K562 (cell line): Measurements from ENCODE around the gene DIAPH3.

ENCODE experiments used
- POLR2A ChIP-seq: fragments of 450-650 bp; conservative IDR thresholded peaks from 2 replicates; pipeline ENCODE4 v1.6.1; 2016
- TF ChIP-seq, protein P1 (sequence below), 3 experiments: IDR thresholded peaks in 2 of 3; conservative IDR thresholded peaks in 1 of 3; 2 replicates each; pipeline ENCODE4 v1.5.1; 2011 to 2012; ENCODE audit warnings: low read length in 3 of 3, mild to moderate bottlenecking in 3 of 3, control low read depth in 2 of 3, improper control_type of control experiment in 1 of 3, inconsistent platforms in 1 of 3, low read depth in 1 of 3, mixed read lengths in 1 of 3, moderate library complexity in 1 of 3; ENCODE audit not compliant: insufficient read depth in 2 of 3

DNA sequence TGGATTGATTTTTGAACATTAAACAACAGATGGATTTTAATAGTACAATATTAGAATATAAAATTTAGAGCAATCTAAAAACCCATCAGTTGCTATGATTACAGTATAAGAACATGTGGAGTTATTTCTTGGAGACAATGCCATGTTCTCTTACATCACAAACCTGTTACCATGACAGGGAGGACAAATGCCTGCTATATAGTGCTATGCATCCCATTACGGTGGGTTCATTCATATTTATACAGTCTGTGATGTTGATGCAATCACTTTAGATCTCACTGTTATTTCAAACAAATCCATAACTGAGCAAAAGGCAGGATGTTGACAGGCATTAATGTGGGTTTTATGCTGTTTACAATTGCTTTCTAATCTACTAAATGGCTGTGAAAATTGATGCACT lies 467.5 kb downstream of the DIAPH3 start:
- TF ChIP-seq, protein P1, sequence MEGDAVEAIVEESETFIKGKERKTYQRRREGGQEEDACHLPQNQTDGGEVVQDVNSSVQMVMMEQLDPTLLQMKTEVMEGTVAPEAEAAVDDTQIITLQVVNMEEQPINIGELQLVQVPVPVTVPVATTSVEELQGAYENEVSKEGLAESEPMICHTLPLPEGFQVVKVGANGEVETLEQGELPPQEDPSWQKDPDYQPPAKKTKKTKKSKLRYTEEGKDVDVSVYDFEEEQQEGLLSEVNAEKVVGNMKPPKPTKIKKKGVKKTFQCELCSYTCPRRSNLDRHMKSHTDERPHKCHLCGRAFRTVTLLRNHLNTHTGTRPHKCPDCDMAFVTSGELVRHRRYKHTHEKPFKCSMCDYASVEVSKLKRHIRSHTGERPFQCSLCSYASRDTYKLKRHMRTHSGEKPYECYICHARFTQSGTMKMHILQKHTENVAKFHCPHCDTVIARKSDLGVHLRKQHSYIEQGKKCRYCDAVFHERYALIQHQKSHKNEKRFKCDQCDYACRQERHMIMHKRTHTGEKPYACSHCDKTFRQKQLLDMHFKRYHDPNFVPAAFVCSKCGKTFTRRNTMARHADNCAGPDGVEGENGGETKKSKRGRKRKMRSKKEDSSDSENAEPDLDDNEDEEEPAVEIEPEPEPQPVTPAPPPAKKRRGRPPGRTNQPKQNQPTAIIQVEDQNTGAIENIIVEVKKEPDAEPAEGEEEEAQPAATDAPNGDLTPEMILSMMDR (IDR thresholded peaks at IDR 0.05 in 2 of 3, conservative IDR thresholded peaks at IDR 0.05 in 1 of 3; ENCODE audit: insufficient read depth in 2 of 3, low read depth in 1 of 3, low read length in 3 of 3) = no peak
- no peak for TF ChIP-seq POLR2A
